ENCODE results near the gene GNAL.

GRCh38 chr18:11665587-11665986, 23.5 kb upstream of the GNAL start:
- TF ChIP-seq CTCF (IDR thresholded peaks at IDR 0.05) (no peak), POLR2A (IDR thresholded peaks at IDR 0.05) (no peak)

Data from testis (tissue), 2 donors.